C4-2B (cell line): Measurements from ENCODE around the gene TMEM44.

Experiments used
- CTCF ChIP-seq: fragments of 450-650 bp; conservative IDR thresholded peaks from 2 replicates; pipeline ENCODE4 v1.5.1; 2017; ENCODE audit warnings: mild to moderate bottlenecking
- ZFX ChIP-seq: fragments of 450-650 bp; IDR thresholded peaks from 2 replicates; pipeline ENCODE4 v1.6.1; 2017

- no peak for TF ChIP-seq CTCF
- no peak for TF ChIP-seq ZFX
Observed at GRCh38 chr3:194549853-194550252, 83.4 kb downstream of the TMEM44 start.
